HG03280 (cell line): ENCODE measurements around the gene SNCB.

Source experiments
- ATAC-seq: cut with Tn5 transposase; IDR thresholded peaks from one replicate; pipeline ENCODE4 v1.9.1; 2021; ENCODE audit warnings: mild to moderate bottlenecking, moderate library complexity; ENCODE audit not compliant: unreplicated experiment

Gene SNCB

DNA sequence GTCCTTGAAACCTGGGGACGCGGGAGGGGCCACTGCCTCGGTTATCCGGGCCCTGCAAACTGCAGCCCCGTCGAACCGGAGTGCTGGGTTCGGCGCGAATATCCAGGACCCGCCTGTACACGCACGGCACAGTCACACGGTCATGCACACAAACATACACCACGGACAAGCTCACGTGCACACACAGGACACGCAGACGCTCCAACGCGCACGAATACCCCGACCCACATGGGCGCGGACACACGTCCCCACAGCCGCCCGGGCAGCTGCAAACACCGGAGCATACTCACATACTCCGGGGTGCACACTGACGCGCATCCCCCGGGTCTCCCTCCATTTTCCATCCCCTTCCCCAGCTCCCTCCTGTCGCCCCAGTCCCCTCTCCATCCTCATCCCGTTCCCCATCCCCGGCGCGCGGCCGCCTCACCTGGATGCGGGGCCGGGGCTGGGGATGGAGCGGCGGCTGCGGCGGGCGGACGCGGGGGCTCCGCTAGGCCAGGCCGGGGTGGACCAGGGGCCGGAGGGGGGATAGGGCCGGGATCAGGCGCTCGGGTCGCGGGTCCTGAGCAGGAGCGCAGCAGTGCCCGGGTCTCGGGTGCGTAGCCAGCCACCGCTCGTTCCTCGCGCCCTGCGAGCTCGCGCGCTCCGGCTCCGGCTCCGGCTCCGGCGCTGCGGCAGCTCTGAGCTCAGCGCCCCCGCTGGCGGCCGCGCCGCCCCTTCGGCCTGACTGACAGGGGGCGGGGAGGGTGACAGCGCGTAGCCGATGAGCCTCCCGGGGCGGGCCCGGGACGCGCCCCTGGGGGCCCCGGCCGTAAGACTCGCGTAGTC is at the start of gene SNCB, which contains the start of gene EIF4E1B:
SNCB (minus strand) TSS at position 682 of the 828 bp plus-strand sequence. CDS start 880 bp downstream, outside the sequence.
EIF4E1B (plus strand) TSS at position 823 of the 828 bp plus-strand sequence. CDS start 12,113 bp downstream, outside the sequence.
- peak; percentile 67 for ATAC-seq

DNA sequence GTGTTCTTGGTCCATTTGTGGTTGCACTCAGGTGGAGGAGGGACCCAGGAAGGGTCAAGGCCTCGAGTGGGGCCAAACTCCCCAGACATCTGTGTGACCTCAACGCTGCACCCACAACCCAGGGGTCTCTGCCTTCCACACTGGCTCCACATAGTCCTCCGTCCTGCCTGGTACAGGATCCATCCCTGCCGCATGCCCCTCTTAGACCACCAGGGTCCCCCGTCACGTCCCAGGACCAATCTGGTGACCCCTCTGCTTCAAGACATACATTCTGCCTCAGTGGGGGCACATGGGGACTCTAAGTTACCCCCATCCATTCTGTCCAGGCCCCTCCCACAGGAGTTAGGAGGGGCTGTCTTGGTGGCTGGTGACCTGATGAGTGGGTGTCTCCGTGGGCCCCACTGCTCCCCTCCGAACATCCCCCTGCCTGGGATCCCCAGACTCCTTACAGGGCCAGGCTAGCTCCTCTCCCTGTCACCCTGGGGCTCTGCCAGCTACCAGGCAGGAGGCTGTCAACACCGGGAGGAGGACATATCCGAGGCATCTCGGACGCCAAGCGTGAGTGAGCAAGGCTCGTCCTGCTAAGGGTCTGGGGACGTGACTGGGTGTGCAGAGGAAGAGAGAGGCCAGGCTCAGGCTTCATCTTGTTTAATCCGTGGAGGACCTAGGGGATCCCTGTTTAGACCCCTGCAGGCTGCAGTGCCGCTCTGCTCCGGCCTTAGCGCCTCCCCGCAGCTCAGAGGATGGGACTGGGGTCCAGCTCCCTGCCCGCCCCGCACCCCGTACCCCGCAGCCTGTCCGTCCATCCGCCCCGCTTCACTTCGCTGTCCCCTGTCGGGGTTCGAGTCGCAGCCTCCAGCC is 49.3 kb upstream of the SNCB start:
- ATAC-seq, result no peak

DNA sequence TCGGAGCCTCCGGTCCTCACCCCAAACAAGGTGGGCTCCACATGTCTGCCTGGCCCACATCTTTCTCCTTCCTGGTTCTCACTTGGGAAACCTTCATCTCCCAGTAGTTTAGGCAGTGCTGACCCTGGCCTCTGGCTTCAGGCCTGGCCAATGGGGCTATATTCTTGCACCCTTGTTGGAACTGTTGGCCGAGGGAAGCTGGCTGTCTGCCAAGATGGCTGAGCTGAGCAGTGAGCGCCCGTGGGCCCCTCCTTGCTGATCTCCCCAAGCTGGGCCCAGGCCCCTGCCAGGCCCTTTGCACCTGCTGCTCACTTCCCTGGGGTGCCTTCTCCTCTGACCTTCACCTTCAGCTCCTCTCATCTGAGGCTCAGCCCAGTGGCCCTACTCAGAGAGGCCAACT is 48.2 kb upstream of the SNCB start:
- ATAC-seq, result no peak

DNA sequence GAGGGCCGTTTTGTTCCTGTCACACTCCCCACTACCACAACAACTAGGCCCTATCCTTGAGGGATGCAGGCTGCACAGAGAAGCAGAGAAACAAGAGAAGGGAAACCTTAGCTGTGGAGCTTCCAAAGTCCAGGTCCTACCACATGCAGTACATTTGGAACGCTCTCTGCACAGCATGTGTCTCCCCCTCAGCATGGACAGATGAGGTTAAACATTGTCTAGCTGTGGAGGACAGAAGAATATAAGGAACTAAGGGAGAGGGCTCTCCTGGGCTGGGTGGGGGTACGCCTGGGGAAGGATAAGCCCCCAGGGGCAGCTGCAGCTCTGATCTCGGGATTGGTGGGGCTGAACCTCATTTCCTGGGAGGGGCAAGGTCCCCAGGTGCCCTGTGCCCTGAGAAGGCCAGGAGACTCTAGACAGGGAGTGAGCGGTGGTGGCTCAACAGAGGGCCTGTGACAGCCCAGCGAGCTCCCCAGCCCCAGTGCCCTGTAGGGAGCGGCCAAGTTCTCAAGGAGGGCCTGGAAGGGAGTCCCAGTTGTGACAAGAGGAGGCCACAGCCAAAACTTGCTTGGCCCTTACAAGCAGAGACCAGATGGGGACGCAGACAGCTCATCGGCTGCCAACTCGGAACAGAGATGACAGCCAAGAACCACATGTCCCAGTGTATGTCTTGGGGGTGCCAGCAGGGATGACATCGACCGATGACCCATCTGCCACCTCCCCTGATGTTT is 47.0 kb upstream of the SNCB start:
- no peak for ATAC-seq

DNA sequence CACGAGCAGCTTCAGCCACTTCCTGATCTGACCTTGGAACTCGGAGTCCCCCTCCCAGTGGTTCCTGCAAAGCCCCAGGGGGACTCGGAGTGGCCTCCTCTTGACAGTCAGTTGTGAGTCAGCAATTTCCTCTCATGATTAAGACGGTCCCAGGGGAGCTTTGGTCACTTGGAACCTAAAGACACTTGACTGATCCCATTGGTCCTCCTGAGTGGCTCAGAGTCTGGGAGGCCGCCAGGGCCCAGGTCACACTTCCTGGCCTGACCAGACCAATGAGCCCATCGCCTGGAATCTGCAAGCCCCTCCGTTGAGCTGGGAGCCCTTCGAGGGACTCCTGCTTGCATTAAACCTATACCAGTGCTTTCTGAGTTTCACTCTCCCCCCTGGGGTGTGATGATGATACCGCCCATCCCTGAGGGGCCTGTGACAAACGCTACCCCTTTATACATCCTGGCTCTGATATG is 46.1 kb upstream of the SNCB start:
- ATAC-seq, result no peak

DNA sequence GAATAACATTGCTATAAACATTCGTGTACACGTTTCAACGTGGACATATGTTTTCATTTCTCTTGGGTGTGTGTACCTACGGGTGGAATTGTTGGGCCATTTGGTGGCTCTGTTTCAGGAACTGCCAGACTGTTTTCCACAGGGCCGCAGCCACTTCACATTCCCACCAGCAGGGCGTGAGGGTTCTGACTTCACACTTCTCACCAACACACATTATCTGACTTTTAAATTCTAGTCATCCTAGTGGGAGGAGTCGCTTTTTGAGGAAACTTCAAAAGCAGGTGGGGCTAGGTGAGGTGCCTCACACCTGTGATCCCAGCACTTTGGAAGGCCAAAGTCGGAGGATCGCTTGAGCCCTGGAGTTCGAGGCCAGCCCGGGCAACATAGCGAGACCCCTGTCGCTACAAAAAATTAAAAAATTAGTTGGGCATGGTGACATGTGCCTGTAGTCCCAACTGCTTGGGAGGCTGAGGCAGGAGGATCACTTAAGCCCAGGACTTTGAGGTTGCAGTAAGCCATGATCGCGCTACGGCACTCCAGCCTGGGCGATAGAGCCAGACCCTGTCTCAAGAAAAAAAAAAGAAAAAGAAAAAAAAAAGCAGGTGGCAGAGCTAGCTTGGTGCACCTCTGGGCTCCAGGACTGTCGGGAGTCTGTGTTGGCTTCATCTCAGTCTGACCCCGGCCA is 45.5 kb upstream of the SNCB start:
- no peak for ATAC-seq

DNA sequence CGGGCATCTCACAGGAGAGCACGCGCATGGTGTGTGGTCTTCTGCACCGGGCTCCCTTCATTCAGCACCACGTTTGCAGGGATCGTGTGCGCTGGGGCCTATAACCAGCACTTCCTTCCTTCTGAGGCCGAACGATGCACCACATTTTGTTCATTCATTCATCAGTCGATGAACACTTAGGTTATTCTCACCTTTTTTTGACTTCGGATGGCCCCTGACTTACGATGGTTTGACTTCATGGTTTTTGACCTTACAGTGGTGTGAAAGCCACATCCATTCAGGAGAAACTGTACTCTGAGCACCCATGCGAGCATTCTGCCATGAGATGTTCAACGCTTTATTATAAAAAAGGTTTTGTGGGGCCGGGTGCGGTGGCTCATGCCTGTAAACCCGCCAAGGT is 44.5 kb upstream of the SNCB start:
- ATAC-seq, result no peak

DNA sequence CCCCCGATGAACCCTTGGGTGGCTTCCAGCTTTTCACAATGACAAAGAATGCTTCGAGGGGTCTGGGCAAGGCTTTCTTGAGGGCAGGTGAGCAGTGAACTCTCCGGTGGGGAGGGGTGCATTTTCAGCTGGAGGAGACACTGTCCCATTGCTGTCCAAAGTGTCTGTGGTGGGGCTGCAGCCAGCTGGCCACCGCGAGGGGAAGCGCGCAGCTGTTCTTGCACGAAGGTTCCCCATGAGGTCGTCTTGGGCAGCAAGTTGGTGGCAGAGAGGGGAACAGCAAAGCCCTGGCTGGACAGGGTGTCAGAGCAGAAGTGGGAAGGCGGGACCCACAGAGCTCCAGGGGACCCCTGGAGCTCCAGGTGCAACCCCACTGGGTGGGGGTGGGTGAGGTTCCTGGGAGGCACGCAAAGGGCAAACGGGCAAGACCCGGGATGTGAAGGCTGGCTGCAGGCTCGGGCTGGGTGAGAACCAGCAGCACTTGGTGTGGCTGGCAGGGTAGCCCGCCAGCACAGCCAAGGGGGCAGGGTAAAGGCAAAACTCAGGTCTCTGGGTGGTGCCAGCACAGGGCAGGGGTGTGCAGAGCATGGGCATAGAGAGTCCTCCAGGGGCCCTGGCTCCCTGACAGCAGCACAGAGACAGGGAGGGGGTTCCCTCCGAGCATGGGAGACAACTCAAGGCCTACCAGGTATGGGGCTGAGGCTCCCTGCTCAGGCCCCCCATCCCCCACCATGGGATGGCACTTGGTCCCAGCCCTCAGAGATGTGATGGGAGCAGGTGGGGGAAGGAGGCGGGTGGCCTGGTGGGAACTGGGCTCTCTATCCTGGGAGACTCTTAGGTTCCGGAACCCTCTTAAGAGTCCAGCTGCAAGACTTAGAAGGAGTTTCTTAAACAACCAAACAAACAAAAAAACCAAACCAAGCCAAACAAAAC is 43.6 kb upstream of the SNCB start:
- ATAC-seq, result no peak

DNA sequence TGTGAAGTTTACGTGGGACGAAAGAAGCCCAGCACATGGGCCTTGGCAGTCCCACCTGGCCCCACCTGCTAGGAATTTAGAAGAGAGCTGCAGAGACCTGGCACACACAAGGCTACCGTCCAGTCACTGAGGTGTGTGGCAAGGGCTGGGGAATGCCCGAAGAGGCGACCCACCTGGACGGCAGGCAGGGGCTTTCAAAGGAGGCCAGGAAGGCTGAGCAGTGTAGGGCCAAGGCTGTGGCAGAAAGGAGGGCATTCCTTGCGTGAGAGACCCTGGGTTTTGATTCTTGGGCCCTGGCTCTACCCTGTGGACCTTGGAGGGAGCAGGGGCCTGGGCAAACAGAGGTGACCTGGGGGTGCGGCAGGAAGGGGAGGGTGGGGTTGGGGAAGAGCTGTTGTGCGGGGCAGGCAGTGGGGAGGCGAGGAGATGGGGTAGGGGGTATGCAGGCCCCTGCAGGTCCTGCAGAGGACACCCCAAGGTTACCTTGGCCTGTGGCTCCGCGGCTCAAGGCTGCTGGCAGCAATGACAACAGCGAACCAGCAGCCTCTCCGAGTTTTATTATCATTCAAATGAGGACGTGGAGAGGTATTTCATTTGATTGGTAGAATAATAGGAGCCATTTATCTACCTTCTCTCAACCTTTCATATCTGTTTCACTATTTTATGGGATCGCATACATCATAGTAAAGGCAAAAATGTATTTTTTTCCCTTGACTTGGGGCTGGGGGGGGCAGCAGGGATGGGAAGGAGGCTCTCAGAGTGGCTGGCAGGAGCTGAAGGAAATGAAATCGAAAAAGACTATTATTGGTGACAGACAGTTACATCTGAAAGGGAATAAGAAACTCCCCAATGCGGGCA is 41.8 kb upstream of the SNCB start:
- no peak for ATAC-seq

DNA sequence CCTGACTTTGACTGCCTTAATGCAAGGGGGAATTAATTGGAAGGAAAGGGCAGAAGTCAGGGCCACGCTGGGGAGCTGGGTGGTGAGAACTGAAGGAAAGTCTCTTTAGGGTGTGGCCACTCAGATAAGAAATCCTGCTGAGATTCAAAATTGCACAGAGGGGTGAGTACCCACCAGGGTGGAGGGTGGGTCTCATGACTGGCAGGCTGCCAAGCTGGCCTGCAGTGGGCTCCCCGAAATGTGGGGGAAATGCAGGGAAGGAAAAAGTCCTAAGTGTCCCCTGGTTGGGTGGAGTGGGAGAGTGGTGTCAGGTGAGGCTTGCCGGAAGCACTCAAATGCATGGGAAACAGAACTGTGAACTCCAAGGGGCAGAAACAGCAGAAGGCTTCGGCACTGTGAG is 41.1 kb upstream of the SNCB start:
- no peak for ATAC-seq

DNA sequence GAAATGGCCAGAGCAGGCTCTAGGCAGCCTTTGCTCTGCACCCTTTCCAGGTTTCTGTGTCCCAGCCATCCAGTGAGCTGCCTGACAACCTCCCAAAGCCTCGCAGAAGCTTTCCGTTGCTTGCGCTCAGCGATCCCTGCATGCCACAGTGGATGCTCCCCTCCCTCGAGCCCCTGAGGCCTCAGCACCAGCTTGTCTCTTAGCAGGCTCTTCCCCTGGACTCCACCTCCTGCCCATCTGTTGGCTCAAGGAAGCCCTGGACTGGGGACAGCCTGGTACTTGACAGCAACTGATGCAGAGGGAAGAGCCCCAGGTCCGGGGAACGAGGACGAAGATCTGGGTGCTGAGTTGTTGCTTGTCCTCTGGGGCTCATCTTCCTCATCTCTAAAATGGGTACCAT is 40.1 kb upstream of the SNCB start:
- no peak for ATAC-seq

DNA sequence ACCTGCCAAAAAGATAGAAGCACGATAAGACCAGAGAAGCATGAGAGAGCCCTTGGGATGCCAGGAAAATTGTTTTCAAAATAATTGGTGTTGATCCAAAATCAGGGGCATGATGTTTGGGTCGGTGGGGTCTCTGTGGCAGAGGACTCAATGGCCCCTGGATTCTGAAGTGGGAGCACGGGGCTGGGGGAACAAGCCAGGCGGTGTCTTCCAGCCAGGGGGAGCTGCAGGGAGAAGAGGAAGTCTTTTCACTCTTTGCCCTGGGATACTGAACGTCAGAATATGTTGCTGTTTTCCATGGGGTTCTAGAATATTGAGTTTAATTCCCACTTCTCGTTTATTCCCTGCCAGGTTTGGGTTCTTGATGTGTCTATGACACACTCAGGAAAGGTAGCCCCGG is 37.3 kb upstream of the SNCB start:
- no peak for ATAC-seq

DNA sequence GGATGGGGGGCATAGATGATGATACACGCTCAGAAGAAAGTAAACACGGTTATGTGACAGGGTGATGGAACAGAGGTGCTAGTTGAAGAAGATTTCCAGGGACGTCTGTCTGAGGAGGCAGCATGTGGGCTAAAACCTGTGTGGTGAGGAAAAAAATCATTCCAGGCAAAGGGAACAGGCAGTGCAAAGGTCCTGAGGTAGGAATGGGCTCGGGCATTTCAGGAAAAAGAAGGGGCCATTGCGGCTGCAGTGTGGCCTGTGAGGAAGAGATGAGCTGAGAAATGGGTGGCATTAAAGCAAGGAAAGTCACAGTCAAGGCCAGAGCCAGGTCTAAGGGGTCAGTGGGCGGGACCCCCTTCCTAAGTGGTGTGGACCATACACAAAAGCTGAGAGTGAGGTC is 35.2 kb upstream of the SNCB start:
- ATAC-seq, result no peak

DNA sequence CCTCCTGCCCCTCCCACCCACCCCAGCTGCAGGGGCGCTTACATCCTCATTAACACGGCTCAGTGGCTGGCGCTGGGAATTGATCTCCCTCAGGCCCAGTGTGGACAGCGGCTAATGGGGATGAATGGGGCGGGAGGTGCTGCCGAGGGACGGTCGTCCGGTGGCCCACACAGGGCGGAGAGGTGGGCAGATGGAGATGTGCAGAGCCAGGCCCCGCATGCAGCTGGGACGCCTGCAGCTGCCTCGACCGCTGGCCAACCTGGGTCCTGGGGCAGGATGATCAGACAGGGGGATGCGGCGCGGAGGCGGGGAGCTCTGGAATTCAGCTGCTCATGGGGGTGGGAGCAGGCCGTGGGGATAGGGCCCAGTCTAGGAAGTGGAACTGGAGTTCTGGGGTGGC is 34.6 kb upstream of the SNCB start:
- no peak for ATAC-seq

DNA sequence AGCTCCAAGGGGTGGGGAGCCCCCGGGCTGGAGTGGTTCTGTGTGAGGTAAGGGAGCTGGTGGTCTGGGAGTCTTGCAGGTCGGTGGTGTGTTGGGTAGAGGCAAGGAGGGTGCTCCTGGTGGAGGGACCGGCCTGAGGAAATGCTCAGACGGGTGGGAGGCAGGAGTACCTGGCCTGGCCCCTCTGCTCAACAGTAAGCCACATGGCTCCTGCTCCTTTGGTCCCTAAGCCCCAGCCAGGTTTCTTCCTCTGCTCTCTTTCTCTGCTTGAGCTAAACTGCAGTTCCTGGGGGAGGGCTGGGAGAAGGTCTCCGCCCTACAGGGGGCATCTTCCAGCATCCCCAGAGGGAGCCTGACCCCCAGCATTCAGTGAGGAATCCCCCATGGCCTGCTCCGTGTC is 34.1 kb upstream of the SNCB start:
- no peak for ATAC-seq

DNA sequence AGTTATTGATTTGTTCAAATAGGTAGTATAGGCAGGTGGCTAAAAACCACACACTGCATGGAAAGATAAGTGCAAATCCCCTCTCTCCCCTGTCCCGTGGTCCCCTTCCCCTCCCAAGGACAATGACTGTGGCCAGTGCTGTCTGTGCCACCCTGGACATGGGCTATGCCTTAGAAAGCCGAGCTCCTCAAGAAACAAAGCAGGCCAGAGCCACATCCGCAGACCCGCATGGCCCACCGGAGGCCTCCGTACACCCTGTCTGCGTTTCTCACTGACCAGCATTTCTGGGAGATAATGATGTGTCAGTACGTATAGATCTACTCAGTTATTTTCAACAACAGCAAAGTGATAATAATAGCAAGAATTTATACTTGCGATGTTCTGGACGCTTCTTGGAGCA is 33.2 kb upstream of the SNCB start:
- no peak for ATAC-seq

DNA sequence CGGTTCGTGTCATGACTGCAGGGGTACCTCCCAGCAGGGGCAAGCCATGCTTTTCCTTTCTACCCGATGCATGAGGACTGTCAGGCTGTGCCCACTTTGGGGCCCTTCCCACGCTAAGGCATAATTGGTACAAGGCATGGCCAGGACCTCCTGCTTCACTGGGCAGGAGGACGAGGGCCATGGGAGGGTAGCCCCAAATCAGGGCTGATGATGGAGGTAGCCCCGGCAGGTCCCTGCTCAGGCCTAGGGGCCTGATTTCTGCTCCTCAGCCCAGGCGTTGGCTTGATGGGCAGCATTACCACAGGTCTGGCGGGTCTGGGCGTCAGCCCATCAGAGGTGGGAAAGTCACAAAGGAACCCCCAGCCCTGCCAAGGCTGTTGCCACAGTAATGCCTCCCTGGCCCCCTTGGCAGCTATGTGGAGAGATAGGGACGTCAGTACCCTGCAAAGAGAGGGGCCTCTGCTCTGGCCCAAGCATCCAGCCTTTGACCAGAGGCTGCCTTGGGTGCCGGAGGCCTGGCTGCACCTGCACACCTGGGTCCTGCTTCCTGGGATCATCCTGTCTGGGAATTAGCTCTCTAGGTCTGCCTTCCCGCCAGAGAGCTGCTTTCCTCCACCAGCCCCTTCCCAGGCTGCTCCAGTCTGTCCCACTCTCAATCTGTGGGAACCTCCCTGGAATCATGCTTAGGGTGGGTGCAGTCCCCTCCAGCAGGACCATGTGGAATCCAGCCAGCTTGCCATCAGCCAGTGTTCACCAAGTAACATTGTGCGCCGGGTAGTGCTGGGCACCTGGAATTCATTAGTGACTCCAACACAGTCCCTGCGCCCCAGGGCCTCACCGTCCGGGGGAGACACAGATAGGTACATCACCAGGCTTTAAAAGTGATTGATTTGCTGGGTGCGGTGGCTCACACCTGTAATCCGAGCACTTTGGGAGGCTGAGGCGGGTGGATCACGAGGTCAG is 32.3 kb upstream of the SNCB start:
- no peak for ATAC-seq
